ES-I3 (cell line): ENCODE data around the gene ERN1.
"Not testable (repeated sequence)": the region's sequence is repeated elsewhere in the genome, so short reads cannot be mapped to it uniquely, and the experiment has no call there.

Source experiments
- H3K36me3 ChIP-seq: 2 replicates; pipeline ENCODE4 v1.6.1; 2013; ENCODE audit warnings: mild to moderate bottlenecking, low read length, control low read depth, moderate library complexity; ENCODE audit not compliant: insufficient read depth
- H3K4me1 ChIP-seq: 2 replicates; pipeline ENCODE4 v1.6.1; 2013; ENCODE audit warnings: mild to moderate bottlenecking, control low read depth, low read length; ENCODE audit not compliant: insufficient read depth
- H3K9ac ChIP-seq: 2 replicates; pipeline ENCODE4 v1.6.1; 2013; ENCODE audit warnings: low read depth, mild to moderate bottlenecking, low read length, moderate library complexity
- H3K9me3 ChIP-seq: 2 replicates; pipeline ENCODE4 v1.6.1; 2013; ENCODE audit warnings: mild to moderate bottlenecking, low read length, moderate library complexity; ENCODE audit not compliant: control insufficient read depth, insufficient read depth

Gene ERN1

DNA sequence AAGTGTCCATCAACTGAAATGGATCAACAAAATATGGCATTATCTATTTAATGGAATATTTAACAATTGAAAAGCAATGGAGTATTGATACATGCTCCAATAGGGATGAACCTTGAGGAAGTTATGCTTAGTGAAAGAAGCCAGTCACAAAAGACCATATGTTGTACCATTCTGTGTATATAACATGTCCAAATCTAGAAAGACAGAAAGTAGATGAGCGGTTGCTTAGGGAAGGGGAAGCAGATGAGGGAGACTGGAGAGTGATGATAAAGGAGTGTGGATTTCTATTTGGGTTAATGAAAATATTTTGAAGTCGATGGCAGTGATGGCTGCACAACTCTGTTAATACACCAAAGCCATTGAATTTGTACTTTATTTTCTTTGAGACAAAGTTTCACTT, 8.5 kb upstream of the ERN1 start:
- Histone ChIP-seq H3K4me1 (no peaks in the 10 kb centered on the region), H3K9ac (no peak overlapping the region), H3K36me3 (no peaks in the 10 kb centered on the region), H3K9me3 (no peaks in the 10 kb centered on the region)

DNA sequence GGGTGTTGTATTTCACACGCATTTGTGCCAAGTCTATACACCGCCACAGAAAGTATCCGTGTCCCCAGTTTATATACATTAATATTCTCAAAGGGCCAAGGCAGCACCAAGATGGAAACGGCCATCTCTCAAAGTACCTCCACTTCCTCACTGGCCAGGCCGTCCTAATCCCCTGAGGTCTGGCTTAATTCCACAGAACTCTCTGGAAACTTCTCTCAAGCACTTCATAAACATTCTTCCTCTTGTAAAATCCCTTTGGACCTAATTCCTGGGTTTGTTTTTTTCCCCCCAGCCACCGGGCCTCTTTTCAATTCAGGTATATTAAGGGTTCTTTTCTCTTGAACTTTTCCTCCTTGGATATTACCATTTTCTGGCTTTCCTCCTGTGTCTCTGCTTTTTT, 5.1 kb upstream of the ERN1 start:
- Histone ChIP-seq H3K9ac (no peak overlapping the region), H3K9me3 (no peaks in the 10 kb centered on the region), H3K36me3 (no peaks in the 10 kb centered on the region), H3K4me1 (peaks cover 4% of the 10 kb centered on the region; the same call in 1 of the 2 replicates)

DNA sequence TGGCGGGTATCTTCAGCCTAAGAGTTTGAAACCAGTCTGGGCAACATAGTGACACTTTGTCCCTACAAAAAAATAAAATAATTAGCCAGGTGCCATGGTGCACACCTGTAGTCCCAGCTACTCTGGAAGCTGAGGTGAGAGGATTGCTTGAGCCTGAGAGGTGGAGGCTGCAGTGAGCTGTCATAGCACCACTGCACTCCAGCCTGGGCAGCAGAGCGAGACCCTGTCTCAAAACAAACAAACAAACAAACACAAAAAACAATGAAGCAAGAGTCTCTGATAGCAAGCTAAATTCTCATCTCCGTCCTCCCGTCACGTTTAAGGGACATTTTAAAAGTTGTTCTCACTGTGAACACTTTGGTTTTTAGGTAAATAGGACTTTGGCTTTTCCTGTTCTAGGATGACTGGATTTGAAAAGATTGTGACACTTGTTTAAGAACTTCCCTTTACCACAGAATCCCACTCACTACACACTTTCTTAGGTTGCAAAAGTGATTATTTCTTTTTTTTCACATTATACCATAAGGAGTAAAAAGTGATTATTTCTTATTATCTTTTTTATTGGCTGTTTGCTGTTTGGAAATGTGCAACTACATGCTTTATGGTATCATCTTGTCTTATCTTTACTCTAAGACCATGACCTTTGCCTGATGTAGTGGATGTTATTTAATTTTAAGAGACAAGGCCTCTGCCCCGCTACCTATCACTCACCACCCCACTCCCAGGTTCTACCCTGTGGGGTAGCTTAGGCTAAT, 4.4 kb upstream of the ERN1 start:
- H3K4me1 ChIP-seq = peaks cover 4% of the 10 kb centered on the region; the same call in 1 of the 2 replicates
- no peaks in the 10 kb centered on the region for H3K36me3 ChIP-seq
- H3K9me3 ChIP-seq = no peaks in the 10 kb centered on the region
- H3K9ac ChIP-seq = no peak overlapping the region

DNA sequence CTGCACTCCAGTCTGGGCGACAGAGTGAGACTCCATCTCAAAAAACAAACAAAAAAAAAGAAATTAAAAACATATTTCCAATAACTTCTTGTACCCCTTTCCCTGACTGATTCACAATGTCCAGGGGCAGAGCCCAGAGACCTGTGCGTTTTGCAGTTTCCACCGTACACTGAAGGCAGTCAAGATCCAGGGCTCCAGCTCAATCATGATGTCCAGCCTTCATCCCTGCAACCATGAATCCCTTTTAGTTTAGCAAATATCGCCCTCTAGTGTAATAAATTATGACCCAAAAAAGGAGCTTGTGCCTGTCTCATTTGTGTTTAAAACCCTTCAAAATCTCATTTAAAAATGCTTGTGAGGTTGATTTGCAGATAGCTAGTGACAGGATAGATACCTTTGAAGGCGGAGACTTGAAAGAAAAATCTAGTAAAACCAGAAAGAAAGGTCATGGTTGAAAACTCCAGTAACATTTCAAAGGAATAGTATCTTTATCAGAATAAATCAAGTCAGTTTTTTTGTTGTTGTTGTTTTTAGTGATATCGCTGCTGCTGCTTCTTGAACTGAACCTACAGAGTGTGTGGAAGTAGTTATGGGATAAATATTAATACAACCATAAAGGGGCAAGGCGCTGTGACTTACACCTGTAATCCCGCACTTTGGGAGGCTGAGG, 3.7 kb upstream of the ERN1 start:
- H3K4me1 ChIP-seq = peaks cover 7% of the 10 kb centered on the region; the same call in 1 of the 2 replicates
- H3K36me3 ChIP-seq = no peaks in the 10 kb centered on the region
- H3K9me3 ChIP-seq = no peaks in the 10 kb centered on the region
- no peak overlapping the region for H3K9ac ChIP-seq

DNA sequence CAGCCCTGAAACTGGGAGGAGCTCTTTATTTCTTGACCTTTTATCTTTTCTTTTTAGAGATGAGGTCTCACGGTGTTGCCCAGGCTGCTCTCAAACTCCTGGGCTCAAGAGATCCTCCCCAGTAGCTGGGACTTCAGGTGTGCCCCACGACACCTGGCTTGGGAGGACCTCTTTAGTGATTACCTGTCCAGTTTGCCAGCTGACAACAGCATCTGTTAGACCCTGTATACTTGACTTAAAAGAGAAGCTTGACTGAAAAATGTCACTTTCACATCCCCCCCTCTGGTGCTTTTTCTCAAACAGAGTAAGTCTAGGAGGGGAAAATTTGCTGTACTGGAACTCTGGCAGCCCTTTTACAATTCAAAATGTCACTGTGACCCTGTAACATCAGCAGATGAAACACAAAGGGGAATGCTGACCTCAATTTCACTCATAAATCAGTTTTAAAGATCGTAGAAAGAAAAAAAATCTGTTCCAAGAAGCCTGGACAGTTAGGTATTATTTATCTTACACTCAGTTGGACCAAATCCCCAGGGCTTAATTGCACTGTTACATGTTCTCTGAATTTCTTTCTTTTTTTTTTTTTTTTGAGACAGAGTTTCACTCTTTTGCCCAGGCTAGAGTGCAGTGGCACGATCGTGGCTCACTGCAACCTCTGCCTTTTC, 1.8 kb upstream of the ERN1 start:
- Histone ChIP-seq H3K9me3 (no peaks in the 10 kb centered on the region), H3K36me3 (no peaks in the 10 kb centered on the region), H3K9ac (no peak overlapping the region), H3K4me1 (peaks cover 11% of the 10 kb centered on the region; the same call in 1 of the 2 replicates)

DNA sequence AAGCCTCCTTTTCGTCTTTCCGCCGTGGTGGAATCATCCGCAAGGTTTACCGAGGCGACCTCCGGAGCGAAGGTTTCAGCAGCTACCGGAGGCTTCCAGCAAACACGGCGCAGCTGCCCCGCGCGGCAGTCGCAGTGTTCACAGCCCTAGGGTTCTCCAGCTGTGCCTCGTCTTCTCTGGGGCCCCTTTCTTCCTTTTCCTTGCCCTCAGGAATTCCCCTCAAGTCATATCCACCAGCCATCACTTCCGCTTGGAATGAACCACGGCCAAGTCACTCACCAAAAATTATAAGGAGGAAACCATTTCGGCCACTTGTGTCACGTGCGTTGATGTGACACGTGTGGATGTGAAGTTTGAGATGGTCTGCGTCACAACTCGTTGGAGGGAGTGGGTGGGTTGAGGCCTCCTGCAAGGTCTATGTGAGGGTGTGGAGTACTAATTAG, 636 bp upstream of the ERN1 start:
- H3K4me1 ChIP-seq = peaks cover 11% of the 10 kb centered on the region; the same call in 1 of the 2 replicates
- H3K9ac ChIP-seq = peak overlapping the region; percentile 66
- H3K36me3 ChIP-seq = no peaks in the 10 kb centered on the region
- no peaks in the 10 kb centered on the region for H3K9me3 ChIP-seq

DNA sequence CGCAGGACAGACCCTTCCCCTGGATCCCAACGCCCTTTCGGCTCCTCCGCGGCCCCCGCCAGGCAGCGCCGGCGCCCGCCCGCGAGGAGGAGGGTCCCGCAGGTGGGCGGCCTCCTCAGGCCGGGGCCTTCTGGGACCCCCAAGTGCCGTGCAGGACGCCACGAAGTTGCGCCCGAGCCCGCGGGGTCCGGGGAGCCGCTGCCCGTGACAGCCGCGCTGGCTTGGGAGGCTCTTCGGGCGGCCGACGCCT, 504 bp downstream of the ERN1 start:
- Histone ChIP-seq H3K9ac (peak overlapping the region; percentile 57), H3K4me1 (peaks cover 11% of the 10 kb centered on the region; the same call in 1 of the 2 replicates), H3K36me3 (no peaks in the 10 kb centered on the region), H3K9me3 (no peaks in the 10 kb centered on the region)

DNA sequence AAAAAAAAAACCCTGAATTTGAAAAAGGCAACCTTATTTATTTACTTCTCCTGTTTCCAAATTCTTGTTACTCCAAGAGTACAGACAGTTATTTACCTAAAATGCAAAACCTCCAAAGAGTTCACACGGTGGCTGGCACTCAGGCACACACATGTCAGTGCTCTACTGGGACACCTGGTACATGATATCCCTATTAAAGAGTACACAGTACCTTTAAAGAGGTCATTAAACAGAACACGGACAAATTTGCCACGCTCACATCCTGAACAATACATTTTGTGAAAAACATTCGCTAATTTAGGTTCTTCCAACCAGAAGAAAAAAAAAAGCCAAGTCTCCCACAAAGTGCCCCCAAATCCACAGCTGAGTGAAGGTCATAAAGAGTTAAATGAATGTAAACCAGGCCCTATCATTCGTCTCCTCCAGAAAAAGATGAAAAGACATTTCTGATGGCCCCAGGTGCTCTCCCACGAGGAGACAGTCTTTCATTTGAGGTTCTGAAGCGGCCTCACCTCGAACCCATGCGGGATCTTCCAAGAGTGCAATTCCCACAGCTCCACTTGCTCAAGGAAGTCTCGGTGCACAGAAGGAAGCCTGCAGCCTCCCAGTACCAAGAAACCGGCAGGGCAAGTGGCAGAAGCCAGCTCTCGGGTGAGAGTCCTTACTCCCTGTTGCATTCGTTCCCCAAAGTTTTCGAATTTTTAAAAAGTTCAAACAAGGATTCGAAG, 993 bp downstream of the ERN1 start:
- Histone ChIP-seq H3K9me3 (no peaks in the 10 kb centered on the region), H3K36me3 (no peaks in the 10 kb centered on the region), H3K9ac (peak overlapping the region; percentile 57), H3K4me1 (peaks cover 11% of the 10 kb centered on the region; the same call in 1 of the 2 replicates)

DNA sequence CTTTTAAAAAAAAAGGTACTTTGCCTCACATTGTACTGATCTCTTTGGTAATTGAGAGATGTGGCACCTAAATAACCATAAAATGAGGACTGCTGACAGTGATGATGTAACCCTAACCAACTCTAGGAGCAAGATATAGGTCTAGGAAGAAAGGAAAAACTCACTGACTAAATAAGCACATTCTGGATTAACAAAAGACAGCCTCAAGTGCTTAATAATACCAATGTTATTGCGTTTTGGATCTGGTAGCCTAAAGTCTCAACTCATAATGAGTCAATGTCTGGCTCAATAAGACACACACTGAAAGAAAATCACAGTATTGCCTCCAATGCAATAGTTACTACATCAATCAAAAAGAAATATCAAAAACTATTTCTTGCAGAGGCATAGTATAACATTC, 3.0 kb downstream of the ERN1 start:
- Histone ChIP-seq H3K9ac (no peak overlapping the region), H3K4me1 (peaks cover 11% of the 10 kb centered on the region; the same call in 1 of the 2 replicates), H3K36me3 (no peaks in the 10 kb centered on the region), H3K9me3 (no peaks in the 10 kb centered on the region)

DNA sequence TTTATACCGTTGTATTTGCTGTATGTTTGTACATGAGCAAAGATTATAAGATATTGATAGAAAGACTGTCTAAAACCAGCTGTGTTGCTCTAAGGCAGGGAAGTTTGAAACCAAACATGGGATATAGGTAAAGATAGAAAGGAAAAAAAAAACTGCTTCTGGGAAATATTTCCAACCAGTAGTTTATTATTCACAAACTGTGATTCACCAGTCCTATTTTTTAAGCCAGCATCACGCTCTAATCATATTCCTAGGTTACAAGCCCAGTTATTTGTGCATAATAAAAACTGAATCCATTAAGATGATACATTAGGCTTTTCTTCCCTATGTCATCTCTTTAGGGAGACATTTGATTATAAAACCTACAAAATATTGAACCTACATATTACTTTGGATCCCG, 4.0 kb downstream of the ERN1 start:
- H3K9me3 ChIP-seq = no peaks in the 10 kb centered on the region
- no peak overlapping the region for H3K9ac ChIP-seq
- H3K4me1 ChIP-seq = peaks cover 11% of the 10 kb centered on the region; the same call in 1 of the 2 replicates
- no peaks in the 10 kb centered on the region for H3K36me3 ChIP-seq

DNA sequence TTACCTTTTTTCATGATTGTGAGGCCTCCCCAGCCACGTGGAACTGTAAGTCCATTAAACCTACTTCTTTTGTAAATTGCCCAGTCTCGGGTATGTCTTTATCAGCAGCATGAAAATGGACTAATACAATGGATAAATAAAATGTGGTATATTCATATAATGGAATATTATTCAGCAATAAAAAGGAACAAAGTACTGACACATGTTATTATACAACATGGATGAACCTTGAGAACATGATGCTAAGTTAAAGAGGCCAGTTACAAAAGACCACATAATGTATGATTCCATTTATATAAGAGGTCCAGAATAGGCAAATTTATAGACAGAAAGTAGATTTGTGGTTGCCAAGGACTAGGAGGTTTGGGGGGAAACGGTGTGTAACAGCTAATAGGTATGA, 5.3 kb downstream of the ERN1 start:
- Histone ChIP-seq H3K36me3 (no peaks in the 10 kb centered on the region), H3K4me1 (0 out of 2 replicates have a peak, but pooled peaks cover 7% of the 10 kb centered on the region), H3K9ac (no peak overlapping the region), H3K9me3 (no peaks in the 10 kb centered on the region)

DNA sequence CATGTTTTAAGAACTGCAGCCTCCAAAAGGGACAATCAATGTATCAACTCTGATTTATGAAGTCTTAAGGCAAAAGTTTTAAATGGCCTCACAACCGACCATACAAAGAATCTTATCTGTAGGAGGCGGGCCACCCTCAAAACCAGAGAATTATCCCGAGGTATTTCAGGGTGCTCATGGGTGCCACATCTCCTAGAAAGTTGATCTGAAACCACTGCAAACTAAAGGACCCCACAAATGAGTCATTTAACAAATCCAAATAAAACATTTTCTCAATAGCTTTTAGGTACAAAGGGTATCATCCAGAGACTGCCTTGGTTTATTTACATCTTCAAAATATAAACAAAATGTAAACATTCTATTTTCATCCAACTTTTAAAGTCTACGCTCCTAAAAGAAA, 6.8 kb downstream of the ERN1 start:
- H3K9ac ChIP-seq = no peak overlapping the region
- H3K4me1 ChIP-seq = no peaks in the 10 kb centered on the region
- H3K9me3 ChIP-seq = no peaks in the 10 kb centered on the region
- H3K36me3 ChIP-seq = no peaks in the 10 kb centered on the region

DNA sequence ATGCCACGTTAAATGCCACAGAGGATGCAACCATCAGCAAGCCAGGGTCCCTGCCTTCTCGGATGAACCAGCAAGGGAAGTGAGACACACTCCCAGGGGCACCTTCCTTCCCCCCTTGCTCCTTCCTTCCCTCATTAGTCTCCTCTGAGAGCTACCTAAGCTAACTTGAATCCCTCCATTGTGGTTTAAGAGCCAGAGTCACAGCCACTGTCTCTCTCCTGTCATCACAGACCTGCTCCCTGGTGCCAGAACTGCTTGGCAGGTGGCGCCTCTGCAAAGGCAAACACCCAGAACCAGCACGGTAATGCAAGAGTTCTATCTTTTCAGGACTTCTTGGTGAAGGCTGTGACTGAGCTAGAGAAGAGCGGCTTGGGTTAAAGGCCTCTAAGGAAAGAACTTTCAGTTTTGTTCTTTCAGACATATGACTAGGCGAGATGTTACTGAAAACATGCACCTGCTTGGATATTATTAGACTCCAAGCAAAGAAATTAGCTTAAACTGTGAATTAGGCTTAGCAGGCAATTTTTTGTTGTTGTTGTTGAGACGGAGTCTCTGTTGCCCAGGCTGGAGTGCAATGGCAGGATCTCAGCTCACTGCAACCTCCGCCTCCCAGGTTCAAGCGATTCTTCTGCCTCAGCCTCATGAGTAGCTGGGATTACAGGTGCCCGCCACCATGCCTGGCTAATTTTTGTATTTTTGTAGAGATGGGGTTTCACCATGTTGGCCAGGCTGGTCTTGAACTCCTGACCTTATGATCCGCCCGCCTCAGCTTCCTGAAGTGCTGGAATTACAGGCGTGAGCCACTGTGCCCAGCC, 8.8 kb downstream of the ERN1 start:
- not testable (repeated sequence) for H3K36me3 ChIP-seq, H3K4me1 ChIP-seq, H3K9me3 ChIP-seq, H3K9ac ChIP-seq
